NB4 (cell line): ENCODE measurements around the gene RER1.

Experiments used
- DNase-seq: peaks from one replicate; pipeline ENCODE4 v3.0.0; 2010; ENCODE audit warnings: low read depth
- H3K4me3 ChIP-seq: one replicate; pipeline ENCODE4 v1.5.1; 2011; ENCODE audit warnings: mild to moderate bottlenecking, low read depth, low read length, moderate library complexity
- CTCF ChIP-seq: IDR thresholded peaks from one replicate; pipeline ENCODE4 v1.5.1; 2012; ENCODE audit warnings: low read depth, low read length
- MAX ChIP-seq: IDR thresholded peaks from 2 replicates; pipeline ENCODE4 v1.6.1; 2011; ENCODE audit warnings: low read depth, low read length
- MYC ChIP-seq: IDR thresholded peaks from 2 replicates; pipeline ENCODE4 v1.6.1; 2011; ENCODE audit warnings: low read depth, low read length
- POLR2A ChIP-seq: IDR thresholded peaks from 2 replicates; pipeline ENCODE4 v1.6.1; 2011; ENCODE audit warnings: mild to moderate bottlenecking; ENCODE audit not compliant: insufficient read length; ENCODE audit errors: extremely low read depth

RER1 gene

GRCh38 chr1:2349806-2350205, 41.8 kb upstream of the RER1 start:
- no peak overlapping the region for H3K4me3 ChIP-seq
- DNase-seq, result no peak
- no peak for TF ChIP-seq MYC

- H3K4me3 ChIP-seq, result no peak overlapping the region
- TF ChIP-seq CTCF, result no peak
- TF ChIP-seq POLR2A, result no peak
- TF ChIP-seq MYC, result no peak
- no peak for TF ChIP-seq MAX
- no peak for DNase-seq
These were observed 41.1 kb upstream of the RER1 start for GRCh38 chr1:2350501-2350900.

GRCh38 chr1:2350911-2351655, 40.6 kb upstream of the RER1 start:
- no peak for DNase-seq
- TF ChIP-seq MAX, result no peak
- TF ChIP-seq POLR2A, result no peak
- TF ChIP-seq CTCF, result no peak
- TF ChIP-seq MYC, result no peak
- no peak overlapping the region for H3K4me3 ChIP-seq

- no peak for DNase-seq
- TF ChIP-seq CTCF (no peak), MYC (no peak), MAX (no peak)
- H3K4me3 ChIP-seq, result no peak overlapping the region
These were observed 39.9 kb upstream of the RER1 start for GRCh38 chr1:2351723-2352122.

GRCh38 chr1:2352341-2352896, 39.2 kb upstream of the RER1 start:
- no peak for DNase-seq
- H3K4me3 ChIP-seq, result no peak overlapping the region
- TF ChIP-seq MAX (no peak), CTCF (no peak), POLR2A (no peak), MYC (no peak)

GRCh38 chr1:2352897-2353550, 38.6 kb upstream of the RER1 start:
- H3K4me3 ChIP-seq, result no peak overlapping the region
- TF ChIP-seq POLR2A (no peak), MAX (no peak), CTCF (no peak), MYC (no peak)
- no peak for DNase-seq
